Ovary (tissue), 3 donors: ENCODE measurements around the gene ALX3.

Source experiments
- POLR2A ChIP-seq: fragments of 450-650 bp; IDR thresholded peaks from one replicate; pipeline ENCODE4 v1.6.1; 2017; ENCODE audit warnings: antibody characterized with exemption, mild to moderate bottlenecking, moderate library complexity
- TF ChIP-seq, protein P1 (sequence below), 3 donors: fragments of 450-650 bp in 2 of 3; fragments of 200-600 bp in 1 of 3; IDR thresholded peaks; one replicate each; pipeline versions ENCODE4 v1.5.1 to v1.8.0; 2016 to 2022; ENCODE audit warnings: antibody characterized with exemption in 3 of 3, mild to moderate bottlenecking in 1 of 3
- donor health status: DM: no; HTN: no; CAD: no.

DNA sequence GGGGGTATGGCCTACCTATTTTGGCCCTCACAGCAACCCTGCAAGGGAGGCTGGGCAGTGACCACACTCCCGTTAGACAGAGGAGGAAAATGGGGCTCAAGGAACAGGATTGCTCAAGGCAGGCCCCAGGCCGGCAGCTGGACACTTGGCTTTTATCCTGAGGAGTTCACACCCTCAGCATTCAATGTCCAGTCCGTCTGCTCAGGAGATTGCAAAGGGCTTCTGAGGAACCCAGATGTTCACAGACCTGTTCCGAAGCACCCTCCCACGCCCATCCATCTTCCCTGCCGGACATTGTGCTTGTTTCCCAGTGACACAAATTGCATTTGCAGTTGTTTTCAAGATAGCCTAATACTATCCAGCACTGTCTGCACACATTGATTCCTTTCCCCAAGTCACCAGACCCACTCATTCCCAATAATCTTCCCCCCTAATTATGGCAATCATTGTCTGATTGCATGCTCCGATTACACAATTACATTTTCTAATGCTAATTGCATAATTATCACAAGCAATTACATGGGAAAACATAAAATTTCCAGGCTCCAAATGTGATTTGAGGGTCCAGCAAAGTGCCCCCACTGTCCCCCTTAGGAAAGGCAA lies 37.5 kb upstream of the ALX3 start:
- TF ChIP-seq, protein P1, sequence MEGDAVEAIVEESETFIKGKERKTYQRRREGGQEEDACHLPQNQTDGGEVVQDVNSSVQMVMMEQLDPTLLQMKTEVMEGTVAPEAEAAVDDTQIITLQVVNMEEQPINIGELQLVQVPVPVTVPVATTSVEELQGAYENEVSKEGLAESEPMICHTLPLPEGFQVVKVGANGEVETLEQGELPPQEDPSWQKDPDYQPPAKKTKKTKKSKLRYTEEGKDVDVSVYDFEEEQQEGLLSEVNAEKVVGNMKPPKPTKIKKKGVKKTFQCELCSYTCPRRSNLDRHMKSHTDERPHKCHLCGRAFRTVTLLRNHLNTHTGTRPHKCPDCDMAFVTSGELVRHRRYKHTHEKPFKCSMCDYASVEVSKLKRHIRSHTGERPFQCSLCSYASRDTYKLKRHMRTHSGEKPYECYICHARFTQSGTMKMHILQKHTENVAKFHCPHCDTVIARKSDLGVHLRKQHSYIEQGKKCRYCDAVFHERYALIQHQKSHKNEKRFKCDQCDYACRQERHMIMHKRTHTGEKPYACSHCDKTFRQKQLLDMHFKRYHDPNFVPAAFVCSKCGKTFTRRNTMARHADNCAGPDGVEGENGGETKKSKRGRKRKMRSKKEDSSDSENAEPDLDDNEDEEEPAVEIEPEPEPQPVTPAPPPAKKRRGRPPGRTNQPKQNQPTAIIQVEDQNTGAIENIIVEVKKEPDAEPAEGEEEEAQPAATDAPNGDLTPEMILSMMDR (IDR thresholded peaks at IDR 0.05), result no peak
- TF ChIP-seq POLR2A, result no peak
